ENCODE measurements around the gene MCM3AP.
"Not testable (repeated sequence)": the region's sequence is repeated elsewhere in the genome, so short reads cannot be mapped to it uniquely, and the experiment has no call there.

MCM3AP gene

GRCh38 chr21:46200877-46201803 lies 84.3 kb downstream of the MCM3AP start:
- DNase-seq: not testable (repeated sequence)

GRCh38 chr21:46199436-46200373 lies 85.7 kb downstream of the MCM3AP start:
- no peak for DNase-seq

- DNase-seq: no peak
Observed at GRCh38 chr21:46196733-46197132, 88.7 kb downstream of the MCM3AP start.

- DNase-seq: no peak
Observed at GRCh38 chr21:46195595-46196195, 89.7 kb downstream of the MCM3AP start.

- DNase-seq: no peak
Observed at GRCh38 chr21:46194374-46195334, 90.8 kb downstream of the MCM3AP start.

GRCh38 chr21:46193829-46194373 lies 91.5 kb downstream of the MCM3AP start:
- DNase-seq: no peak

GRCh38 chr21:46191686-46192575 lies 93.5 kb downstream of the MCM3AP start:
- DNase-seq: no peak

GRCh38 chr21:46191257-46191685 lies 94.1 kb downstream of the MCM3AP start:
- peak; percentile 60 to 73 (median 62) for DNase-seq

- no peak for DNase-seq
Observed at GRCh38 chr21:46190491-46191131, 94.8 kb downstream of the MCM3AP start.

- DNase-seq: no peak
Observed at GRCh38 chr21:46189959-46190490, 95.4 kb downstream of the MCM3AP start.

GRCh38 chr21:46189213-46189958 lies 96.0 kb downstream of the MCM3AP start:
- no peak for DNase-seq

GRCh38 chr21:46188226-46189212 lies 96.9 kb downstream of the MCM3AP start:
- peak; percentile 75 to 77 (median 77) for DNase-seq

- no peak for DNase-seq
Observed at GRCh38 chr21:46187814-46188213, 97.6 kb downstream of the MCM3AP start.

GRCh38 chr21:46187261-46187660 lies 98.2 kb downstream of the MCM3AP start:
- no peak for DNase-seq

GRCh38 chr21:46185716-46186115 lies 99.7 kb downstream of the MCM3AP start:
- DNase-seq: no peak
